GM10266 (cell line): Measurements from ENCODE around the gene LPGAT1.

Experiments
- DNase-seq: peaks from one replicate; pipeline ENCODE4 v3.0.0; 2012; ENCODE audit errors: extremely low spot score
- TF ChIP-seq, protein P1 (sequence below): IDR thresholded peaks from 2 replicates; pipeline ENCODE4 v1.5.1; 2012; ENCODE audit warnings: mild to moderate bottlenecking, low read depth; ENCODE audit not compliant: control insufficient read depth, insufficient read depth; ENCODE audit errors: missing control alignments

LPGAT1 gene

DNA sequence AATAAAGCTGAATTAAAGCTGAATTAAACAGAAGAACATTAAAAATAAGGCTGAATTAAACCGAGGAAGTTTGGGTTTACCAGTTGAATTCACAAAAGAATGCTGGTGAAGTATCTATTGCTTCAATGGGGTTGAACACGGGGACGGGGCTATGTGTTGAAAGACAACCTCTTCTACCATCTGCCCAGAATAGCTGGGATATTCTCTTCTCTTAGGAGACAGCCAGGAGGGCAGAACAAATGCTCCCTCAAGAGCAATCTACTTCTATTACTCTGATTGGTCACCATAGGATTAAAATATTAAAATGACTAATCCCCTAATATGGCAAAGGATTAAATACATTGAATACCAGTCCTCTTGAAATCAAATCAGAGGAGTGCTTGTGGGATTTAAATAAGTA is 68.4 kb downstream of the LPGAT1 start:
- no peak for DNase-seq
- TF ChIP-seq, protein P1, sequence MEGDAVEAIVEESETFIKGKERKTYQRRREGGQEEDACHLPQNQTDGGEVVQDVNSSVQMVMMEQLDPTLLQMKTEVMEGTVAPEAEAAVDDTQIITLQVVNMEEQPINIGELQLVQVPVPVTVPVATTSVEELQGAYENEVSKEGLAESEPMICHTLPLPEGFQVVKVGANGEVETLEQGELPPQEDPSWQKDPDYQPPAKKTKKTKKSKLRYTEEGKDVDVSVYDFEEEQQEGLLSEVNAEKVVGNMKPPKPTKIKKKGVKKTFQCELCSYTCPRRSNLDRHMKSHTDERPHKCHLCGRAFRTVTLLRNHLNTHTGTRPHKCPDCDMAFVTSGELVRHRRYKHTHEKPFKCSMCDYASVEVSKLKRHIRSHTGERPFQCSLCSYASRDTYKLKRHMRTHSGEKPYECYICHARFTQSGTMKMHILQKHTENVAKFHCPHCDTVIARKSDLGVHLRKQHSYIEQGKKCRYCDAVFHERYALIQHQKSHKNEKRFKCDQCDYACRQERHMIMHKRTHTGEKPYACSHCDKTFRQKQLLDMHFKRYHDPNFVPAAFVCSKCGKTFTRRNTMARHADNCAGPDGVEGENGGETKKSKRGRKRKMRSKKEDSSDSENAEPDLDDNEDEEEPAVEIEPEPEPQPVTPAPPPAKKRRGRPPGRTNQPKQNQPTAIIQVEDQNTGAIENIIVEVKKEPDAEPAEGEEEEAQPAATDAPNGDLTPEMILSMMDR = no peak

GRCh38 chr1:211761400-211761799 is 69.2 kb downstream of the LPGAT1 start:
- TF ChIP-seq, protein P1 = no peak
- no peak for DNase-seq

DNA sequence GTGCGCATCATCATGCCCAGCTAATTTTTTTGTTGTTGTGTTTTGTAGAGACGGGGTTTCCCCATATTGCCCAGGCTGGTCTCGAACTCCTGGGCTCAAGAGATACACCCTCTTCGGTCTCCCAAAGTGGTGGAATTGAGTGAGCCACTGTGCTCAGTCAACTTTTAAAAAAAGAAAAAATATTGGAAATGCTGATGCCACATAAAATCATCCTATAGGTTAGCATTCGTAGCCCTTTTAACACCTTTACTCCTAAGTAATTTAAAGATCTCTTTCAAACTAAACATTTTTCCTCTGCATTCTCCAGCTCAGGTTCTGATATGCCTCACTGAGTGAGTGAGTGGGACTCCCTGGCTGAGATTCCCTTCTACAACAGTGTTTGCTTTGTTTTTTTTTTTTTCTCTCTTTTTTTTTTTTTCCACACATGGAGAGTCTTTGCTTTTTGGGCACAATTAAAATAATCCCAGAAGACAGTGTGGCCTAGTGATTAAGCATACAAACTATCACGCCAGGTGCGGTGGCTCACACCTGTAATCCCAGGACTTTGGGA is 74.0 kb downstream of the LPGAT1 start:
- TF ChIP-seq, protein P1 = no peak
- DNase-seq = no peak

DNA sequence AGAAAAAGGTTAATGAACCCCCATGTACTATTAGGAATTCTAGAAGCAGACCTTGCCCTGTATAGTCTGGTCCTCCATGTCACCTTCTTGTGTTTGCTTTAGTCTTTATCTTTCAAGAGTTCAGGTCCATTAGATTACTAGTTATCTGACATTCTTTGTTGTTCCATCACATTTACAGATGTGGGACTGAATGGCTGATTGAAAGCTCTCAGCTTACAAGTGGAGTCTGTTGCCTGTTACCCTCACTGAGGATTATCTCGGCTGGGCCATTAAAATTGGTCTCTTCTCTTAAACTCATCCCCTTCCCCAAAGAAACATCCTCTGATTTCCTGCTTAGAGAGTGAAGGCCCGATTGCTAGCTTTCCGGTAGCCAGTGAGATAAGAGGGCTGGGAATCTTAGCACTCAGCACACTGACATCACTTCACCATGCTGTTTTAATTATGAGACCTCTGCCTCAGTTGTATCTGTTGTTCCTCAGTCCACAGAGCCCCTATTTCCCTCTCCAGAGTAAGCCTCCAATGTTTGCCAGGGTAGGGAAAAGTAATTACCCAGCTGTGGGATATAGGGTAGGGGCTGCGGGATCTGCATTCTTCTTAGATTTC is 76.8 kb downstream of the LPGAT1 start:
- TF ChIP-seq, protein P1 = no peak
- no peak for DNase-seq

DNA sequence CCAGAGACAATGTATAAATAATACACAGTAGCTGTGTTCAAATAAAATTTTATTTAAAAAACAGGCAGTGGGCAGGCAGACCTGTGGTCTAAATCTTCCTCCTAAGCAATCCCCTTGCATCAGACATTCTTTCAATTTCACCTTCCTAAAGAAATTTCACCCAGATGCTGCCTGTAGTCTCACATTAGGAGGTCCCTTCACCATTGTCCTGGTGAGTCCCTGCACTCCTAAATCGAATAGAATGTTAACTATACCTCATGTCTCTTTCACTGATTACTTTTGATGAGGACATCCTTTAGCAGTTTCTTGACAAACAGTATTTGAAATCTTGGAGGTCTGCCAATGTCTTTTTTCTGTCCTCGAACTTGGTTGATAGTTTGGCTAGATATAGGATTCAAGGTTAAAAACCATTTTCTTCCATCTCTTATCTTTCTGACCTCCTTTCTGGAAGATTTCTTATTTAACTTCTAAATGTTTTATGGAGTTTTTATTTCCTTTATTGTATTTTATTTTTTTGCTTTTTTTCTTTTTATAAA is 77.5 kb downstream of the LPGAT1 start:
- DNase-seq = no peak
- TF ChIP-seq, protein P1 = no peak

- TF ChIP-seq, protein P1 = no peak
- DNase-seq = no peak
Measured at GRCh38 chr1:211752317-211752716, 78.2 kb downstream of the LPGAT1 start.

GRCh38 chr1:211751438-211751837 is 79.1 kb downstream of the LPGAT1 start:
- no peak for DNase-seq
- TF ChIP-seq, protein P1 = no peak
